Measurements from ENCODE around the gene ZNF658.
"Not testable (repeated sequence)": the region's sequence is repeated elsewhere in the genome, so short reads cannot be mapped to it uniquely, and the experiment has no call there.

GRCh38 chr9:66868660-66869059 lies 31.9 kb upstream of the ZNF658 start:
- TF ChIP-seq BHLHE40 (IDR thresholded peaks at IDR 0.05; ENCODE audit: borderline replicate concordance); FOXA1 (IDR thresholded peaks at IDR 0.05); CTBP1 (IDR thresholded peaks at IDR 0.05; ENCODE audit: borderline replicate concordance); ZNF384 (IDR thresholded peaks at IDR 0.05); HDGF (IDR thresholded peaks at IDR 0.05; ENCODE audit: borderline replicate concordance); ELF4 (IDR thresholded peaks at IDR 0.05): not testable (repeated sequence)

All from HEK293T (cell line).